Neutrophil (primary cell): ENCODE measurements around the gene NDEL1.
A peak's percentile ranks its signal among the peaks of the same experiment; 100 is the strongest.

Source experiments
- H3K27ac ChIP-seq: fragments of 200-600 bp; sonication (generic); 2 replicates; pipeline ENCODE4 v1.5.1; 2016; ENCODE audit warnings: mild to moderate bottlenecking, moderate library complexity
- H3K27me3 ChIP-seq: fragments of 200-600 bp; sonication (generic); 2 replicates; pipeline ENCODE4 v1.6.0; 2016; ENCODE audit warnings: mild to moderate bottlenecking
- H3K36me3 ChIP-seq: fragments of 200-600 bp; sonication (generic); 2 replicates; pipeline ENCODE4 v1.5.1; 2017
- H3K4me1 ChIP-seq, 2 experiments: fragments of 200-600 bp in 1 of 2; sonication (generic) in 1 of 2; 1 replicate in 1 of 2; 2 replicates in 1 of 2; pipeline versions ENCODE4 v1.5.1 to v1.6.1; 2013 to 2016; ENCODE audit warnings: low read depth in 1 of 2, low read length in 1 of 2, mild to moderate bottlenecking in 1 of 2, moderate library complexity in 1 of 2; ENCODE audit not compliant: control insufficient read depth in 1 of 2, insufficient read depth in 1 of 2
- H3K4me3 ChIP-seq, 2 experiments: fragments of 200-600 bp in 1 of 2; sonication (generic) in 1 of 2; 1 replicate in 1 of 2; 2 replicates in 1 of 2; pipeline ENCODE4 v1.5.1; 2013 to 2016; ENCODE audit warnings: low read depth in 1 of 2, low read length in 1 of 2, mild to moderate bottlenecking in 1 of 2, moderate library complexity in 1 of 2
- H3K9me3 ChIP-seq: fragments of 200-600 bp; sonication (generic); 2 replicates; pipeline ENCODE4 v1.5.1; 2016
- CTCF ChIP-seq: fragments of 200-600 bp; sonication (generic); IDR thresholded peaks from 2 replicates; pipeline ENCODE4 v1.5.1; 2016; ENCODE audit warnings: antibody characterized with exemption

NDEL1 gene

GRCh38 chr17:8441690-8442089 lies 6.0 kb downstream of the NDEL1 start:
- Histone ChIP-seq H3K9me3 (no peaks in the 10 kb centered on the region), H3K4me3 (no peak overlapping the region), H3K27ac (peak overlapping the region; percentile 61), H3K27me3 (no peaks in the 10 kb centered on the region), H3K36me3 (peaks cover 70% of the 10 kb centered on the region), H3K4me1 (peaks cover 16 to 28% of the 10 kb centered on the region in 2 experiments)
- no peak for TF ChIP-seq CTCF

- no peaks in the 10 kb centered on the region for H3K27me3 ChIP-seq
- H3K27ac ChIP-seq = peak overlapping the region; percentile 61
- no peak overlapping the region for H3K4me3 ChIP-seq
- H3K4me1 ChIP-seq = peaks cover 9 to 22% of the 10 kb centered on the region in 2 experiments
- no peaks in the 10 kb centered on the region for H3K9me3 ChIP-seq
- TF ChIP-seq CTCF = no peak
- H3K36me3 ChIP-seq = peaks cover 77% of the 10 kb centered on the region
Observed at GRCh38 chr17:8442310-8442709, 6.6 kb downstream of the NDEL1 start.

GRCh38 chr17:8443756-8444155 lies 8.1 kb downstream of the NDEL1 start:
- Histone ChIP-seq H3K36me3 (peaks cover 81% of the 10 kb centered on the region), H3K4me3 (no peak overlapping the region), H3K27me3 (no peaks in the 10 kb centered on the region), H3K4me1 (peaks cover 3 to 8% of the 10 kb centered on the region in 2 experiments), H3K9me3 (no peaks in the 10 kb centered on the region), H3K27ac (peak overlapping the region; percentile 6)
- TF ChIP-seq CTCF = no peak

- H3K4me1 ChIP-seq = peaks cover 3 to 8% of the 10 kb centered on the region in 2 experiments
- no peak for TF ChIP-seq CTCF
- H3K36me3 ChIP-seq = peaks cover 84% of the 10 kb centered on the region
- no peak overlapping the region for H3K4me3 ChIP-seq
- H3K9me3 ChIP-seq = no peaks in the 10 kb centered on the region
- H3K27ac ChIP-seq = peak overlapping the region; percentile 6
- H3K27me3 ChIP-seq = no peaks in the 10 kb centered on the region
Observed at GRCh38 chr17:8444494-8444893, 8.8 kb downstream of the NDEL1 start.

GRCh38 chr17:8445536-8445935 lies 9.9 kb downstream of the NDEL1 start:
- Histone ChIP-seq H3K9me3 (no peaks in the 10 kb centered on the region), H3K27ac (no peak overlapping the region), H3K4me1 (peaks cover 3 to 7% of the 10 kb centered on the region in 2 experiments), H3K4me3 (no peak overlapping the region), H3K36me3 (peaks cover 85% of the 10 kb centered on the region), H3K27me3 (no peaks in the 10 kb centered on the region)
- TF ChIP-seq CTCF = no peak

GRCh38 chr17:8447799-8448198 lies 12.1 kb downstream of the NDEL1 start:
- H3K36me3 ChIP-seq = peaks cover 97% of the 10 kb centered on the region
- no peak for TF ChIP-seq CTCF

More at GRCh38 chr17:8447799-8448198, 12.1 kb downstream of the NDEL1 start:
- H3K27ac ChIP-seq = peak overlapping the region; percentile 38
- no peaks in the 10 kb centered on the region for H3K4me1 ChIP-seq
- no peak overlapping the region for H3K4me3 ChIP-seq
- H3K27me3 ChIP-seq = no peaks in the 10 kb centered on the region
- no peaks in the 10 kb centered on the region for H3K9me3 ChIP-seq
